Stimulated activated CD8-positive, alpha-beta memory T cell treated with anti-CD3 and anti-CD28 coated beads, Interleukin-7, amount 100 ng/mL, for 4 hours (primary cell): ENCODE measurements around the gene C17orf78.
A peak's percentile ranks its signal among the peaks of the same experiment; 100 is the strongest.
"Not testable (repeated sequence)": the region's sequence is repeated elsewhere in the genome, so short reads cannot be mapped to it uniquely, and the experiment has no call there.

Experiments used
- DNase-seq, 2 donors: peaks; one replicate each; pipeline ENCODE4 v3.0.0-alpha.2; 2020; ENCODE audit warnings: low read depth in 2 of 2

C17orf78 gene

DNA sequence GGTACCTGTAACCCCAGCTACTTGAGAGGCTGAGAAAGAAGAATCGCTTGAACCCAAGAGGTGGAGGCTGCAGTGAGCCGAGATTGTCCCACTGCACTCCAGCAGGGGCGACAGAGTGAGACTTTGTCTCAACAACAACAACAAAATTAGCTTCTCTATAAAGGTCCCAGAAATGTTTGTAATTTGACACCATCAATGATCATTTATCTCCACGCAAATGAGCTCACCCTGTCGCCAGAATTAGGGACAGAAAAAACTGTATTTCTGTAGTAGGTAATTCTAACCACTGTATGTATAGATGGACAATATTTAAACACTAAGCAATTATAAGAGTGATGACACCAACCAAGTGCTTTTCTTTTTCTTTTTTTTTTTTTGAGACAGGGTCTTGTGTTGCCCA is 10.7 kb downstream of the C17orf78 start:
- no peak for DNase-seq

DNA sequence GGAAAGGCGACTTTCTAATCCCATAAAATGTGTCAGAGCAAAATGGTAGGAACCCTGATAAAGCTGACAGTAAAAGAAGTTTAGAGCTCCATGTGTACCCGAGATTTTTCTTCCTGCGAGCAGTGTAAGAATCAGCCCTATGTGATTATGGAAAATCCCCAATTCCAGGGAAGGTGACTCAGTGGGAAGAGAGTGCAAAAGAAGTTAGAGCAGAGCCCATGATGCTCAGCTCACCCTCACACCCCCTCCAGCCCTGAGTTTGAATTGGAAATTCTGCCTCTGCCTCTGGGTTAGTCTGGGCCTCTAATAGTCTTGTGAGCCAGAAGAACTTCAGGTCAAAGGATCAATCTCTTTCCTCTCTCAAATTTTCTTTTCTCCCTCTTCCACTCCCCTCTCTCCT is 12.5 kb downstream of the C17orf78 start:
- no peak for DNase-seq

DNA sequence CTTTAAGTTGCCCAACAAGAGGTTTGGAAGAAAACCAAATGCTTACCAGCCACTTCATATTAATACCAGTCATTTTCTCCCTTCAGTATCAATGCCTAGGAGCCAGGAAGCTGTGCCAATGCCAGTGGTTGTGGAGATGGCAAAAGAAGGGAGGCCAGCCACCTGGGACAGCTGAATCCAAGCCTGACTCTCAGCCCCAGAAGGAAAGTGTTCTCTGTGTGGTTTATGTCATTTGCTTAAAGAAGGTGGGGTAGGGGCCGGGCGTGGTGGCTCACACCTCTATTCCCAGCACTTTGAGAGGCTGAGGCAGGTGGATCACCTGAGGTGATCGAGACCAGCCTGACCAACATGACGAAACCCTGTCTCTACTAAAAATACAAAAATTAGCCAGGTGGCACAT is 13.4 kb downstream of the C17orf78 start:
- DNase-seq = no peak

DNA sequence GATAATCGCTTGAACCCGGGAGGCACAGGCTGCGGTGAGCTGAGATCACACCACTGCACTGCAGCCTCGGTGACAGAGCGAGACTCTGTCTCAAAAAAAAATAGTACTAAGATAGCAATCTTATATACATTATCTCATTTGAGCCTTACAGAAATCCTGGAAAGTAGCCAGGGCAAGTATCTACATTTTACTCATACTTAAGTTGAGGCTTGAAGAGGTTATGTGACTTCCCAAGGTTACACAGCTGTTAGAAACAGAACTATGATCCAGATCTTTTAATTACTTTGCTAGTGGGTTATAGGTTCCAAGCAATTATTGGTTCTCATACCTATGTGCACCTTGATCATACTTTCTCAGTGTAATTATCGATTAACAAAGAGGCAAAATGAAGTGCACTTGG is 15.4 kb downstream of the C17orf78 start:
- DNase-seq = no peak

DNA sequence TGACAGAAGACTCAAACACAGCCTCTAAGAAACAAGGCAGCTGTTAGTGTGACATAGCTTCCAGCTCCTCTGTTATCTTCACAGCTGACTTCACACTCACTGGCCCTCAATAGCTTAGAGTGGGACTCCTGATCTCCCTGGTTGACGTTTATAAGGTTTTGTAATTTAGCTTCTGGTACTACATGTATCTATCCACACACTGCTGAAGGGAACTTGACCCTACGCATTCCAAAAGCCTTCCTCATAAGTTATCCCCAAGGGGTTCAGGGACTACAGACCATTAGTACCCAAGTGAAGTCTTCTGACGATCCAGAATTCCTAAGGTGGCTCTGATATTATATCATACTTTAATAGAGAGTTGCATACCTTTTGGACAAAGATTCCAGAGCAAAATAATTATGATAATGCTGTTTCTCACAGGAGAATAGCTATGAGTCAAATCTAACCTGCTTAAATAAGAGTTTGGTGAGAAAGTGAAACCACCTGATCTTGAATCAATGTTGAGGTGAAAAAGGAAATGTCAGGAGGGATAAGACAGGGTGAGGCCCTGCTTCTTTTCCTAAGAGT is 16.3 kb downstream of the C17orf78 start:
- no peak for DNase-seq

DNA sequence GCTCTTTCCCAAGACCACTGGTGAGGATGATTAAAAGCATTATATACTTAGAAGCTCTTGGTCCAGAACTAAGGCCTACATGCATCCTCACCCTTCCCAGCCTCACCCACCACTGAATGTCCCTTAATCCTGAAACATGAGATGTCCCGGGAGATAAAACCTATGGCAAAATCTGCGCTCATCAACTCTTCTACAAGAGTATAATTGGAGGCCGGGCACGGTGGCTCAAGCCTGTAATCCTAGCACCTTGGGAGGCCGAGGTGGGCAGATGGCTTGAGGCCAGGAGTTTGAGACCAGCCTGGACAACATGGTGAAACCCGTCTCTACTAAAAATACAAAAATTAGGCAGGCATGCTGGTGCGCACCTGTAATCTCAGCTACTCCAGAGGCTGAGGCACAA is 17.6 kb downstream of the C17orf78 start:
- no peak for DNase-seq

DNA sequence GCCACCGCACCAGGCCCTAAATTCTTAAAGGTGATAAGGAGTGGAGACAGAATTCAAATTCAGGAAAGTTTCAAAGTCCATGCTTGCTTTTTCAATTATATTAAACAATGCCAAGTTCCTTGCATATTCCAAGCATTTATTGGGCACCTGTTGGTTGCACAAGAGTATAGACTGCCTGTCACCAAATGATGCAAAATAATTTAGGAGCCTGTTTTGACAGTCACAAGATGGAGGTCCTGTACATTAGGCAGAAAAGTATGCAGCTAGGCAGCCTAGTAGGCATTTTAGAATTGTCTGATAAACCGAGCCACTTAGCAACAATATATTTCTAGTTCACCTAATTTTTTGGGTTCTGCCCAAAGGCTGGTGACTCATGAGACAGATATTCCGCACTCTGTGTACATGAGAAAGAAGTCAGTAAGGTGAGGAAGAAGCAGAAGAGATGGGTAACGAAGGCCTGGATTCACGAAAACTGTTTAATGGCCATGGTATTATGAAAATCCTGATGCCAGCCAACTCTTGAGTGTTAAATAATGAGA is 23.5 kb downstream of the C17orf78 start:
- DNase-seq = no peak

DNA sequence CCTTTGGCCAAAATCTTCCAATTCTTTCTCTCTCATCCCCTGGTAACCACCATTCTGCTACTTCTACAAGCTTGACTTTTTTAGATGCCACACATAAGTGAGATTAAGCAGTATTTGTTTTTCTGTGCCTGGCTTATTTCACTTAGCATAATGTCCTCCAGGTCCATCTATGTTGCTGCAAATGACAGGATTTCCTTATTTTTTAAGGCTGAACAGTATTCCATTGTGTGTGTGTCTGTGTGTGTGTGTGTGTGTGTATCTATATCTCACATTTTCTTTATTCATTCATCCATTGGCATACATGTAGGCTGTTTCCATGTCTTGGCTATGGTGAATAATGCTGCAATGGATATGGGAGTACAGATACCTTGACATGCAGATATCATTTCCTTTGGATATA is 24.7 kb downstream of the C17orf78 start:
- DNase-seq = no peak

DNA sequence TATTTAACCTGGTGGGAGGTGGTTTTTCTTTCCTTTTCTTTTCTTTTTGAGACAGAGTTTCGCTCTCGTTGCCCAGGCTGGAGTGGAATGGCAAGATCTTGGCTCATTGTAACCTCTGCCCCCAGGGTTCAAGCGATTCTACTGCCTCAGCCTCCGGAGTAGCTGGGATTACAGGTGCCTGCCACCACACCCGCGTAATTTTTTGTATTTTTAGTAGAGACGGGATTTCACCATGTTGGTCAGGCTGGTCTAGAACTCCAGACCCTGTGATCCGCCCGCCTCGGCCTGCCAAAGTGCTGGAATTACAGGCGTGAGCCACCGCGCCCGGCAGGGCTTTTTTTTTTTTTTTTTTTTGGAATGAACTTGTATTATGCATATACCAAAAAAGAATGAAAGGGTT is 29.7 kb downstream of the C17orf78 start:
- not testable (repeated sequence) for DNase-seq

DNA sequence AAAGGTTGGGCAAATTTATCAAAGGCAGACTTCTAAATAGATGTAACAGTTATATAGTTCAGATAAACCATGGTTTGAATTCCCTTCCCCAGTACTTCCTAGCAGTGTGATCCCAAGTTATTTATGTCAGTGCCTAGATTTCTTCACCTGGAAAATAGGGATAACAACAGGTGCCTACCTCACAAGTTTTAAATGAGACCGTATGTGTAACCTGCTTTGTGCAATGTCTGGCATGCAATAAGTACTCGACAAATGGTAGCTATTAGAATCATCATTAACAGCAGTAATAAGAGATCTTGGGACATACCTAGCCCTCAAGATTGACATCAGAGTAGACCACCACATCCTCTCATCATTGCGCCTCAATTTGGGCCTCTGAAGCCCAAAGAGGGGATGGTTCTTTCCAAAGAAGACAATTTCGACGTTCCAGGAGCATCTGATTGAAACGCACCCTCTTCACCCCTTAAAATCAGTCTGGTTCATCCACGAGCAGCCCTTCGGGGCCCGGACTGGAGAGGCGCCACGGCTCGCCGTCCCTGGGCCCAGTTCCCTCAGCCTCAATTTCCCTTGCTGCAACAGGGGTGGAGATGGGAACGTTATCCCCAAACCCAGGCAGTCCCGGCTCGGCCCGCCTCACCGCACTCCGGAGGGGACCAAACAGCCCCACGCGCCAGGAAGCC is 30.3 kb downstream of the C17orf78 start:
- DNase-seq = no peak

DNA sequence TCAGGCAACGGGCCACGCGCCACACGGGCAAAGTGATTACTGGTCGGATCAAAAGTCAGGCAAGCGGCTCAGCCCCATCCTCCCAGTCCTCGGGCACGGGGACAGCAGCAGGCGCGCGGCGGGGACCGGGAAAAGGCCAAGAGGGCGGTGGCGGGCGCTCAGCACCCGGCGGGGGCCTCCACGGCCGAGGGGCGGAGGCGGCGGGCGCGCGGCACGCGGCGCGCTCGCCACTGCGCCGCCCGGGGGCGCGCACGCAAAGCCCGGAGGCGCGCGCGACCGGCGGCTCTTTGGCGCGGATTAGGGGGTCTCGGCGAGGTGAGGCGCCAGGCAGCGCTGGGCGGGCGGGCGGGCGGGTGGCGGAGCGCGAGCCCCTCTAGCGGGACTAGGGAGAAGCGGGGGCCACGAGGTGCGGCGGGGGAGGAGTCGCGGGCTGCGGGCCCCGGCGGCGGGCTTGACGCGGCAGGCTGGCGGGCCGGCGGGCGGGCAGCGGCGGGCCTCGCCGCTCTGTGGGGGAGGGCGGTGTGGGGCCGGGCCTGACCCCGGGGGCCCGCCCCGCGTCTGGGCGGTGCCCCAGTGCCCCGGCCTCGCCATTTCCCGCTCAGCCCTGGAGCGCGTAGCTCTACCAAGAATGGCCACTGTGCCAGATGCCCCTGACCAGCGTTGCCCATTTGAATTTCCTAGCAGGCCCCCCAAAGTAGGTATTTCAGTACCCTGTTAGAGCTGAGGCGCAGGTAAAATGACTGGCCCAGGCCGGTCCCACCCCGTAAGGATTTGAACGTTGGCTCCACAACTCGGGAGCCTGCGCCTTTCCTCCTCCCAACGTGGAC is 31.1 kb downstream of the C17orf78 start, which contains the start of the genes ACACA and TADA2A:
ACACA (minus strand) TSS at position 202 of the 827 bp plus-strand sequence. CDS start 537 bp downstream, outside the sequence.
TADA2A (plus strand) TSS at position 252 of the 827 bp plus-strand sequence. CDS start 4,480 bp downstream, outside the sequence.
- peak; percentile 43 to 73 for DNase-seq

DNA sequence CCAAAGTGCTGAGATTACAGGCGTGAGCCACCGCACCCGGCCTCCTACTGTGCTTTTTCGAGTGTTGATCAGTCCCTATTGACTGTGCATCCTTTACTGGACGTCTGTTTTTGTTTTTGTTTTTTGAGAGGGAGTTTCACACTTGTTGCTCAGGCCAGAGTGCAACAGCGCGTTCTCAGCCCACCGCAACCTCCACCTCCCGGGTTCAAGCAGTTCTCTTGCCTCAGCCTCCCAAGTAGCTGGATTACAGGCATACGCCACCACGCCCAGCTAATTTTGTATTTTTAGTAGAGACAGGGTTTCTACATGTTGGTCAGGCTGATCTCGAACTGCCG is 32.3 kb downstream of the C17orf78 start:
- DNase-seq = not testable (repeated sequence)

DNA sequence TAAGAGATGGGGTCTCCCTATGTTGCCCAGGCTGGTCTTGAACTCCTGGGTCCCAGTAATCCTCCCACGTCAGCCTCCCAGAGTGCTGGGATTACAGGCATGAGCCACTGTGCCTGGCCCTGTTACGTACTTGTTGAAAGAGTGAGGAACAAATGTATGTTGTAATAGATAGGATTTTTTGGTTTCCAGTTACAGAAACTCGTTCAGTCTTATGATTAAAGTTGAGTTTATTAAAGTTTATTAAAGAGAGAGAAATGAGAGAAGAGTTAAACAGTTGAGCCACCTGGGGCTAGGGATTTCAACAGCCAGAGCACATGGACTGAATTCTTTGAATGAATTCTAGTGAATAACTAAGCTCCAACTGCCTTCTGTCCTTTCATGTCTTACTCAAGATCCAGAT is 34.6 kb downstream of the C17orf78 start:
- DNase-seq = no peak

DNA sequence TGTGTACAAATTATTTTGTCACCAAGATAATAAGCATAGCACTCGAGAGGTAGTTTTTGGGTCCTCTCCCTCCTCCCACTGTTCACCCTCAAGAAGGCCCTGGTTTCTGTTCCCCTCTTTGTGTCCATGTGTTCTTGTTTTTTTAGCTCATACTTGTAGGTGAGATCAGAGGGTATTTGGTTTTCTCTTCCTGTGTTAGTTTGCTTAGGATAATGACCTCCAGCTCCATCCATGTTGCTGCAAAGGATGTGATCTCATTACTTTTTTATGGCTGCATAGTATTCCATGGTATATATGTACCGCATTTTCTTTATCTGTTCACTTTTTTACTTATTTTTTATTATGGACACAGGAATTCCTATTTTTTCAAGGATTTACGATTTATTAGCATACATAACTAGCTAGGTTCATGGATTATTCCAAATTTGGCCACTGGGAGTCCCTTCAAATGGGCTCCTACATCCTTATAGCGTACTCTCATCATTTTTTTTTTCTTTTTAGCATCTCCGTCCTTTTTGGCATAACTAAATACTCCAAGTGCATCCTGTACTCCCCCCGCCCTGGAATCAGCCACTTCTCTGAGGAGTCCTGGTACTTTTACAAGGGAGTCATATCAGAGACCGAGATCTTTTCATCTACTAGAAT is 38.2 kb downstream of the C17orf78 start:
- DNase-seq = no peak

DNA sequence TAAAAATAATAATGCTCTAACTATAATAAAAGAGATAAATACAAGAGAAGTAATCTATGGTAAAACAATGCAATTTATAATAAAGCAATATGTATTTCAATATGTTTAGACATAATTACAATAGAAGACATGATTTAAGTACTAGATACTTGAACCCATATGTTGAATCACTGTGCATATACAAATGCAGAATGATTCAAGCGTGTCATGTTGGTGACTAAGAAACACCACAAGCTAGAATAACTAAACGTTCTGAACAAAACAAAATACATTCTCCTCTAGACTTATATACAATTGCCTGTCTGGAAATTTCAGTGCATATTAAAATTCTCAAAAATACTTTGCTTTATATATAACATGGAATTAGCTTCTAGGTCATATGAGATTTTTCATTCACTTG is 42.1 kb downstream of the C17orf78 start:
- no peak for DNase-seq

DNA sequence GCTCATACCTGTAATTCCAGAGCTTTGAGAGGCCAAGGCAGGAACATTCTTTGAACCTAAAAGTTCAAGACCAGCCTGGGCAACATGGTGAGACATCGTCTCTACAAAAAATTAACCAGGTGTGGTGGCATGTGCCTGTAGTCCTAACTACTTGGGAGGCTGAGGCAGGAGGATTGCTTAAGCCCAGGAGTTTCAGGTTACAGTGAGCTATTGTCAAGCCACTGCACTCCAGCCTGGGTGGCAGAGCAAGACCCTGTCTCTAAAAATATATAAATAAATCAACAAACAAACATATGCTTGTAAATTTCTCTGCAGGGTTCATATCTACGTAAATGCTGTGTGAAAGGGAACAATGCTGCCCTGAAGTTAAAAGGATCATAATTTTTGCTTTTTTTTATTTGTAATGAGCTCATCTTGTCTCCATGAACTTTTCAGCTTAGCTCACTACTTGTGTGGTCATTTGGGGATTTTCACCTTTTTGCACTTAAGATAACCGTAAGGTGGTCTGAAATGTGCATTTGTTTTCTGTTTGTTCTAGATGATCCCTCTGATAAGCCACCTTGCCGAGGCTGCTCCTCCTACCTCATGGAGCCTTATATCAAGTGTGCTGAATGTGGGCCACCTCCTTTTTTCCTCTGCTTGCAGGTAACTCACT is 47.3 kb downstream of the C17orf78 start:
- no peak for DNase-seq

DNA sequence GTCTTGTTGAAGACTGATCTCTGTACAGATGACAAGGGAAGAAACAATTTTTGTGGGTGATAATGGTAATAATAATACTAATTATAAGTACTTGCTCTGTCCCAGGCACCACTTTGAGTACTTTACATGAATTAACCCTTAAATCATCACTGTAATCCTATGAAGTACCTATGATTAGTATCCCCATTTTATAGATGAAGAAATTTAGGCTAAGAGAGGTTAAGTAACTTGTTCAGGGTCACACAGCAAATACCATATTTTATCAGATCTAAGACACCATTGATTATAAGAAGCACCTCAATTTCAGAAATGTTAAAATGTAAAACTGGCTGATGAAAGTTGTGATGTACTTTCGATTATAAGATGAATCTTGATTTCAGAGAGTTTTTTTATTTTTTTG is 49.5 kb downstream of the C17orf78 start:
- DNase-seq = no peak

DNA sequence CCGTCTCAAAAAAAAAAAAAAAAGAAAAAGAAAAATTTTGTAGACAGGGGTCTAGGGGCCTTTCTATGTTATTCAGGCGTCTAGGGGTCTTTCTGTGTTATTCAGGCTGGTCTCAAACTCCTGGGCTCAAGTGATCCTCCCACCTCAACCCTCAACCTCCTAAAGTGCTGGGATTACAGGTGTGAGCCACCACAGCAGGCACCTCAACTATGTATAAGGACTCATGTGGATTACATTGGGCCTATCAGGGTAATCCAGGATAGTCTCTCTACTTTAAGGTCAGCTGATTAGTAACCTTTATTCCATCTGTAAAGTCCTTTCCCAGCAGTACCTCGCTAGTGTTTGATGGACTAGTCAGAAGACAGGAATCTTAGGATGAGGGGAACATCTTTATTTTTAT is 53.3 kb downstream of the C17orf78 start:
- DNase-seq = no peak

DNA sequence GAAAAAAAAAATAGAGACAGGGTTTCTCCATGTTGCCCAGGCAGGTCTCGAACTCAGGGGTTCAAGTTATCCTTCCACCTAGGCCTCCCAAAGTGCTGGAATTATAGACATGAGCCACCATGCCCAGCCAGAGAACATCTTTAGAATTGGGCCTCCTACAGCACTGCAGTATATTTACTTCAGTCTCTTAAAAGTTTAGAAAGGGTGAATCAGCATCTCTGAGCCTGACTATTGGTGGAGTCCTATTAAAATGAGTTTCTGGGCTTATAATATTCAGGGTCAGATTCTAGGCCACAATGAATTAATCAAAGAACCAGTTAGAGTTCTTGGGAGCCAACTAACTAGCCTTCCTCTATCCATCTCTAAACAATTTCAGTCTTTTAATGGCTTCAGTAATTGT is 53.7 kb downstream of the C17orf78 start:
- no peak for DNase-seq

DNA sequence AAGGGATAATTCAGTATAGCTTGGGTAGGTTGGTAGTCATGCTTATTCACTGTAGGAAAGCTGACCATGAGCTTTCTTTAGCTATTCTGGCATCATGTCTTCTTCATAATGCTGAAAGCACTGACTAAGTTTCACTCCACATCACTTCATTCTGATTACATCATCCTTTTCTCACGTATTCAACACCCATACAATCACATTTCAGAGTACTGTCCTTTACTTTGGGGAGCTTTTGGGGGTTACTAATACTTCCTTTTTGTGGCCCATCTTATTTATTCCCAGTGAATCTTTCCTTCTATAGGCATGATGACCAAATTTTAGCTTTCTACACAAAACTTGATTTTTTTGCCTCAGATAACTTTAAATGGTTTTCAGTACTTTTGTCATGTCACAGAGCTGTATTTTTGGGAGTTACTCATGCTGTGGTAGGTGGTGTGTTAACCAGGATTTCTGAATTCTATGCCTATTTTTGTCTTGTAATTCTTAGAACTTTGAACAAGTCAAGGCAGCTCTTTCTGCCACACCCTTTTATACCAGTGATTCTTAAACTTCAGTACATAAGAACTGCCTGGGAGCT is 54.4 kb downstream of the C17orf78 start:
- DNase-seq = no peak

DNA sequence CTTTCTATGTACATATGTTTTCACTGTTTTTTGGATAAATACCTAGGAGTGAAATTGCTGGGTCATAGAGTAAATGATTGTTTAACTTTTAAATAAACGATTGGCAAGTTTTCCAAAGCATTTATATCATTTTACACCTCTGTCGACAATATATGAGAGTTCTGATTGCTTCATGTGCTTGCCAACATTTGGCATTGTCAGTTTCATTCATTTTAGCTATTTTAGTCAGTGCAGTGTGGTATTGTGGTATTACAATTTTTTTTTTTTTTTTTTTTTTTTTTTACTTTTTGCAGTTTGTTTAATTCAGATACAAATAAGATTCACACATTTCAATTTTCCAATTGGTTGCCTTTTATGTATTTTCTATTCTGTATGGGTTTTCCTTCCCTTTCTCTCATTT is 56.9 kb downstream of the C17orf78 start:
- DNase-seq = no peak
